Ishikawa (cell line): ENCODE measurements around the gene CNTNAP2.

Experiments used
- CEBPB ChIP-seq: IDR thresholded peaks from 2 replicates; pipeline ENCODE4 v1.6.1; 2012
- CREB1 ChIP-seq: IDR thresholded peaks from 2 replicates; pipeline ENCODE4 v1.6.1; 2012; ENCODE audit warnings: low read depth
- EGR1 ChIP-seq: IDR thresholded peaks from 2 replicates; pipeline ENCODE4 v1.6.1; 2012
- EP300 ChIP-seq: IDR thresholded peaks from 2 replicates; pipeline ENCODE4 v1.6.1; 2012; ENCODE audit warnings: borderline replicate concordance
- FOXM1 ChIP-seq: IDR thresholded peaks from 2 replicates; pipeline ENCODE4 v1.6.1; 2012; ENCODE audit warnings: low read depth, borderline replicate concordance
- MAX ChIP-seq: IDR thresholded peaks from 2 replicates; pipeline ENCODE4 v1.6.1; 2012
- NFIC ChIP-seq: IDR thresholded peaks from 2 replicates; pipeline ENCODE4 v1.6.1; 2012
- RAD21 ChIP-seq: IDR thresholded peaks from 2 replicates; pipeline ENCODE4 v1.6.1; 2012; ENCODE audit warnings: low read depth
- REST ChIP-seq: IDR thresholded peaks from 2 replicates; pipeline ENCODE4 v1.6.1; 2012; ENCODE audit warnings: low read depth, mild to moderate bottlenecking
- TAF1 ChIP-seq: IDR thresholded peaks from 2 replicates; pipeline ENCODE4 v1.6.1; 2012; ENCODE audit warnings: low read depth, mild to moderate bottlenecking
- TCF12 ChIP-seq: IDR thresholded peaks from 2 replicates; pipeline ENCODE4 v1.6.1; 2012; ENCODE audit warnings: low read depth
- TEAD4 ChIP-seq: IDR thresholded peaks from 2 replicates; pipeline ENCODE4 v1.6.1; 2012
- USF1 ChIP-seq: IDR thresholded peaks from 2 replicates; pipeline ENCODE4 v1.6.1; 2012
- YY1 ChIP-seq: IDR thresholded peaks from 2 replicates; pipeline ENCODE4 v1.6.1; 2012; ENCODE audit warnings: low read depth
- ZBTB7A ChIP-seq: IDR thresholded peaks from 2 replicates; pipeline ENCODE4 v1.6.1; 2012; ENCODE audit warnings: low read depth

Gene CNTNAP2

GRCh38 chr7:146731185-146731584, 614.6 kb downstream of the CNTNAP2 start:
- TF ChIP-seq TEAD4 (no peak), REST (no peak), USF1 (no peak), EP300 (no peak), NFIC (no peak), ZBTB7A (no peak), RAD21 (no peak), EGR1 (no peak), TAF1 (no peak), YY1 (no peak), CEBPB (no peak)

GRCh38 chr7:146735992-146736391, 619.4 kb downstream of the CNTNAP2 start:
- TF ChIP-seq FOXM1: no peak

- TF ChIP-seq RAD21 (0 out of 2 replicates have a peak, but pooled peaks have one; percentile 12), FOXM1 (no peak)
Measured at GRCh38 chr7:146736446-146737190, 620.0 kb downstream of the CNTNAP2 start.

GRCh38 chr7:146740039-146740438, 623.4 kb downstream of the CNTNAP2 start:
- no peak for TF ChIP-seq TCF12
- TF ChIP-seq CREB1: no peak
- no peak for TF ChIP-seq EGR1
- no peak for TF ChIP-seq NFIC
- no peak for TF ChIP-seq TEAD4
- TF ChIP-seq ZBTB7A: no peak
- TF ChIP-seq REST: no peak
- TF ChIP-seq YY1: no peak
- no peak for TF ChIP-seq EP300
- TF ChIP-seq RAD21: no peak
- no peak for TF ChIP-seq MAX
- TF ChIP-seq TAF1: no peak
- no peak for TF ChIP-seq CEBPB

GRCh38 chr7:146741911-146742310, 625.3 kb downstream of the CNTNAP2 start:
- TF ChIP-seq ZBTB7A (no peak), TAF1 (no peak), CREB1 (no peak), USF1 (no peak)

- no peak for TF ChIP-seq NFIC
- TF ChIP-seq FOXM1: no peak
- no peak for TF ChIP-seq YY1
- TF ChIP-seq CREB1: no peak
- TF ChIP-seq TCF12: no peak
- TF ChIP-seq MAX: no peak
- TF ChIP-seq TEAD4: no peak
- no peak for TF ChIP-seq REST
- no peak for TF ChIP-seq TAF1
- TF ChIP-seq EP300: no peak
- TF ChIP-seq USF1: no peak
- no peak for TF ChIP-seq EGR1
- no peak for TF ChIP-seq CEBPB
- no peak for TF ChIP-seq ZBTB7A
- TF ChIP-seq RAD21: no peak
Measured at GRCh38 chr7:146754385-146754784, 637.8 kb downstream of the CNTNAP2 start.
